SK-MEL-5 (cell line): ENCODE data around the gene BTRC. TPM values are rescaled to one million over a fixed set of nuclear protein-coding genes. Genes with fewer than 3 reads are reported as not detected.
"Not testable (repeated sequence)": the region's sequence is repeated elsewhere in the genome, so short reads cannot be mapped to it uniquely, and the experiment has no call there.

Experiments
- DNase-seq: peaks from one replicate; pipeline ENCODE4 v3.0.0-alpha.2; 2016; ENCODE audit warnings: low read depth, low spot score
- in situ Hi-C: cut with HindIII; loops from 2 replicates; pipeline ENCODE4 v1.10.0; 2016; ENCODE audit warnings: low sequenced_read_pairs, high pct_unique_total_duplicates, low pct_unique_long_range_greater_than_20kb
- total RNA-seq: library from RNA; depleted of rRNA; stranded (reverse); fragments of >200 nt; shearing (Covaris generic); gene quantifications from 2 replicates; pipeline ENCODE4 v1.2.3, GENCODE V29; 2014

The BTRC gene
- total RNA-seq, 1 experiment from 2014 or later = 6.3 TPM

DNA sequence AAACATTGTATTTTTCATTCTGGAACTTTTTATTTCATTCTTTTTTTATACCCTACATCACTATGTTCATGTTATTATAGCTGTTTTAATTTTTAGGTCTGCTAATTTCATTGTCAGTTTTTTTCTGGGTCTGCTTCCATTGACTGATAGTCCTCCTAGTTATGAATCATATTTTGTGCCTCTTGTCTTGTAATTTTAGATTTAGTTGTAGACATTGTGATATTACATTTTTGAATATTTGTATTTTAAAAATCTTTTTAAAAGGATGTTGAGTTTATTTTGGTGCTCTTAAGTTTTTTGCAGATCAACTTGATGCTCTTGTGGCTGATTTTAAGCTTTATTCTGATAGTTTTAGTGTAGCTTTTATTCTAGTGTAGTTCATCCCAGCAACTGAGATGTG, 57.6 kb downstream of the BTRC start:
- no peak for DNase-seq
- in situ Hi-C loops = no loop called here

DNA sequence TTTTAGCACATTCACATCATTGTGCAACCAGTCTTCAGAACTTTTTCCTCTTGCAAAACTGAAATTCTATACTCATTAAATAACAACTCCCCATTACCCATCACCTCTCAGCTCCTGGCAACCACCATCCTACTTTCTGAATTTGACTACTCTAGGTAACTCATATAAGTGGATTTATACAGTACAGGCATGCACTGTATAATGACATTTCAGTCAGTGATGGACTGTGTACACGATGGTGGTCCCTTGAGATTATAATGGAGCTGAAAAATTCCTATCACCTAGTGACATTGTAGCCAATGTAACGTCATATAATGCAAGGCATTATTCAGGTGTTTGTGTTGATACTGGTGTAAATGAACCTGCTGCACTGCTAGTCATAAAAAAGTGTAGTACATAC, 60.1 kb downstream of the BTRC start:
- in situ Hi-C loops = no loop called here

DNA sequence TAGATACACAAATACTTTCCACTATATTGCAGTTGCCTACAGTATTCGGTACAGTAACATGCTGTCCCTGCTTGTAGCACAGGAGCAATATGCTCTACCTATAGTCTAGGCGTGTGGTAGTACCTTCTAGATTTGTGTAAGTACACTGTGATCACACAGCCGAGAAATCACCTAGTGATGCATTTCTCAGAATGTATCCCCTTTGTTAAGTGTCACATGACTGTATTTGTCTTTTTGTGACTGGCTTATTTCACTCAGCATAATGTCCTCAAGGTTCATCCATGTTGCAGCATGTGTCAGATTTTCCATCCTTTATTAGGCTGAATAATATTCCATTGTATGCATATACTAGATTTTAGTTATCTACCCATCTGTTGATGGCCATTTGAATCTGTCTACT, 61.9 kb downstream of the BTRC start:
- DNase-seq = no peak
- in situ Hi-C loops = no loop called here

More for the DNA sequence above, 60.1 kb downstream of the BTRC start:
- DNase-seq = no peak

- in situ Hi-C loops, DNase-seq: not testable (repeated sequence)
Measured at GRCh38 chr10:101421967-101422366, 68.0 kb downstream of the BTRC start.

- no peak for DNase-seq
- in situ Hi-C loops = no loop called here
Measured at GRCh38 chr10:101425535-101425934, 71.6 kb downstream of the BTRC start.

DNA sequence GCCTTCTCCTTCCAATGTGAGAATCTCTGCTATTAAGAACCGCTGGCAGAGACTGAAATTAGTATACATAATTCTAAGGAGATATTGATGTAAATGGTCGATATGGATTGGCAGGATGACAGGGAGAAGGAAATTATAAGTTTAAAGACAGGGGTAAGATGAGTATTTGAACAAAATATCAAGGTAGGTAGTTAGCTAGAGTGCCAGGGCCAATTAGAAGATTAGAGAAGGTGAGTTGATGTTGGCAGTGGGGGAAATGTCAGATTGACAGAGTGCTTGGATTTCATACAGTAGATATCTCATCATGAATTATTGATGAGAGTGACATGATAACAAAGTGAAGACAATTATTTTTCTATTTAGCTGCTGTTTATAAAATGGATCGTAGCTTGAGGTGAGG, 74.1 kb downstream of the BTRC start:
- in situ Hi-C loops = no loop called here
- DNase-seq = no peak

DNA sequence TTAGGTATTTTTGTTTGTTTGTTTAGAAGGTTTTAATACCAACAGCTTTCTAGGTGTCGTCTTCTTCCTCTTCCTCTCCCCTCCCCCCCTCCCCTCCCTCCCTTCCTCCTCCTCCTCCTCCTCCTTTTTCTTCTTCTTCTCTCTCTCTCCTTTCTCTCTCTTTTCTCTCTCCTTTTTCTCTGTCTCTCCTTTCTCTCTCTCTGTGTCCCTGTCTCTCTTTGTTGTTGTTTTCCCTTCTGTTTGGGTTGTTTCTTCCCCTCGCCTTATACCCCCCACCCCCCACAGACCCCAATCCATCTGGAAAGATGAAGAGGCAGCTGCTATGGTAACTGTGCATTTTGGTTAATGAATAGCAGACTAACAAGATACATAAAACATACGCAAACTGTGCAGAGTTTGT, 75.5 kb downstream of the BTRC start:
- in situ Hi-C loops = no loop called here
- DNase-seq = no peak

DNA sequence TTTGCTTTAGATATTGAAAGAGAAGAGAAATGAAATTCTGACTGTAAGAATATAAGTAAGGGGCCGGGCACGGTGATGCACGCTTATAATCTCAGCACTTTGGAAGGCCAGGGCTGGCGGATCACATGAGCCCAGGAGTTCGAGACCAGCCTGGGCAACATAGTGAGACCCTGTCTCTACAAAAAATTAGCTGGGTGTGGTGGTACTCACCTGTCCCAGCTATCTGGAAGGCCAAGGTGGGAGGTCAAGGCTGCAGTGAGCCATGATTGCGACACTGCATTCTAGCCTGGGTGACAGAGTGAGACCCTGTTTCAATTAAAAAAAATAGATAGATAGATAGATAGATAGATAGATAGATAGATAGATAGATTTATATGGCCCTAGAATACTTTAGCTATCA, 82.3 kb downstream of the BTRC start:
- no peak for DNase-seq
- in situ Hi-C loops = no loop called here

GRCh38 chr10:101438881-101439391, 85.0 kb downstream of the BTRC start:
- no peak for DNase-seq
- in situ Hi-C loops = no loop called here

- in situ Hi-C loops = no loop called here
- DNase-seq = peak; percentile 83
Measured at GRCh38 chr10:101441541-101442455, 87.8 kb downstream of the BTRC start.

GRCh38 chr10:101442456-101442800, 88.5 kb downstream of the BTRC start:
- in situ Hi-C loops = no loop called here
- DNase-seq = no peak

- peak; percentile 54 for DNase-seq
- in situ Hi-C loops = no loop called here
Measured at GRCh38 chr10:101444058-101444898, 90.3 kb downstream of the BTRC start.

- in situ Hi-C loops = no loop called here
- no peak for DNase-seq
Measured at GRCh38 chr10:101446071-101446470, 92.1 kb downstream of the BTRC start.

DNA sequence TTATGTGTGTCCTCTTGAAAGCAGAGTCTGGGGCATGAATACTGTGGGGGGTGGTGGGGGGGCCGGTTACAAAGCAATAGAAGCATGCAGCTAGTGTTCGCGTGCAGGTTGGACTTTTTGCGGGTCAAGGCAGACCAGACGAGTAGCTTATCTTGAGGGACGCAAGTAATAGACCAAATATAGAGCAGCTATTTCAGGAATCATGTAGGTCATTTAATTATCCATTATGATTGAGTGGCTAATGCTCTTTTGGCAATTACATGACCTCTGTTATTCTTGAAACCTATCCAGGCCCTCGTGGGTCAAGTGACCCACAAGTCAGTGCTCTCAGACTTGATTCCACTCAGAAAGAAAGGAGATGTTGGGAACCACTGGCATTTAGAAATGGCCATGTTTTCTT, 93.0 kb downstream of the BTRC start:
- in situ Hi-C loops = no loop called here

GRCh38 chr10:101447477-101447876, 93.5 kb downstream of the BTRC start:
- in situ Hi-C loops = no loop called here
- no peak for DNase-seq

More for the DNA sequence above, 93.0 kb downstream of the BTRC start:
- no peak for DNase-seq

GRCh38 chr10:101450277-101451080, 96.5 kb downstream of the BTRC start:
- DNase-seq = no peak
- in situ Hi-C loops = no loop called here

GRCh38 chr10:101451261-101451660, 97.3 kb downstream of the BTRC start:
- no peak for DNase-seq
- in situ Hi-C loops = no loop called here

DNA sequence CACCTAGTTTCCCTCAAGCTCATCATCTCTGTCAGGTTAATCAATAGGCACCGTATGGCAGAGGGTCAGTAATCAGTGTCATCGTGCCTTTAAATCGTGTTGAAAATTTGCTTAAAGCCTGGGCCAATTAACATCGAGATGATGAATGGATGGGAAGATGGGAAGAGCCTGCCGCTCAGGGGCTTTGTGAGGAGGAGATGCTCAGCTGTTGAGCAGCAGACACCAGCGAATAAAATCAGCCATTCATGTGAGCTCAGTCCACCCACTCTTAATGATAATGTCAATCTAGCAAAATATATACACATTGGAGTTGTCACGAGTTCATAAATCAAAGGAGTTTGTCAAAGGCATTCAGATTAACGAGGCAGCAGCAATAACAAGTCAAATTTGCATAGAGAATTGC, 97.7 kb downstream of the BTRC start:
- DNase-seq = no peak
- in situ Hi-C loops = no loop called here
